B cell (primary cell): Measurements from ENCODE around the gene ZNF423. TPM values are rescaled to one million over a fixed set of nuclear protein-coding genes. Genes with fewer than 3 reads are reported as not detected.

Experiments
- ATAC-seq: fragments of 200-7000 bp; cut with Tn5 transposase; one replicate; pipeline ENCODE4 v1.10.0; 2021; ENCODE audit warnings: low read depth, mild to moderate bottlenecking, moderate number of reproducible peaks, moderate library complexity
- CTCF ChIA-PET: fragments of 350-600 bp; sonication (Branson Sonifier 250); formaldehyde crosslinking; loops from one replicate; lab custom pipeline; 2021; ENCODE audit warnings: antibody characterized with exemption, inconsistent platforms; lab: Charles Lee
- POLR2A ChIA-PET: fragments of 350-600 bp; sonication (Branson Sonifier 250); formaldehyde crosslinking; loops from one replicate; lab custom pipeline; 2021; ENCODE audit warnings: antibody characterized with exemption; lab: Charles Lee
- DNase-seq: peaks from one replicate; pipeline ENCODE4 v3.0.0; 2013
- H2AFZ ChIP-seq: 2 replicates; pipeline ENCODE4 v1.6.1; 2012; ENCODE audit warnings: mild to moderate bottlenecking, low read depth, low read length; ENCODE audit not compliant: insufficient read depth, poor library complexity, severe bottlenecking
- H3K27ac ChIP-seq, 2 donors: 1 replicate in 1 of 2; 2 replicates in 1 of 2; pipeline ENCODE4 v1.5.1; 2012 to 2013; ENCODE audit warnings: low read length in 2 of 2, mild to moderate bottlenecking in 2 of 2, moderate library complexity in 1 of 2
- H3K27me3 ChIP-seq, 4 experiments: fragments of 200-600 bp in 1 of 4; sonication (generic) in 1 of 4; replicated peaks in 1 of 4; 1 replicate in 2 of 4; 2 replicates in 2 of 4; pipeline versions ENCODE4 v1.6.1 to v1.7.0; 2013 to 2016; ENCODE audit warnings: low read length in 3 of 4, mild to moderate bottlenecking in 2 of 4, mixed read lengths in 1 of 4, moderate library complexity in 1 of 4; ENCODE audit not compliant: insufficient read depth in 4 of 4, control insufficient read depth in 3 of 4; ENCODE audit errors: control extremely low read depth in 1 of 4
- H3K36me3 ChIP-seq, 2 experiments: replicated peaks in 1 of 2; 1 replicate in 1 of 2; 2 replicates in 1 of 2; pipeline versions ENCODE4 v1.6.1 to v1.7.1; 2013; ENCODE audit warnings: low read length in 1 of 2; ENCODE audit not compliant: insufficient read depth in 2 of 2, control insufficient read depth in 1 of 2; ENCODE audit errors: control extremely low read depth in 1 of 2, extremely low read depth in 1 of 2
- H3K4me1 ChIP-seq, 2 donors: fragments of 200-600 bp in 1 of 2; sonication (generic) in 1 of 2; 1 replicate in 1 of 2; 2 replicates in 1 of 2; pipeline versions ENCODE4 v1.5.1 to v1.6.1; 2013 to 2017; ENCODE audit warnings: low read length in 2 of 2; ENCODE audit not compliant: control insufficient read depth in 2 of 2, insufficient read depth in 2 of 2
- H3K4me2 ChIP-seq: replicated peaks from 2 replicates; pipeline ENCODE3; 2012; ENCODE audit warnings: mild to moderate bottlenecking, low read depth, low read length; ENCODE audit not compliant: poor library complexity, severe bottlenecking
- H3K4me3 ChIP-seq, 5 experiments: fragments of 200-600 bp in 1 of 5; sonication (generic) in 1 of 5; 1 replicate in 3 of 5; 2 replicates in 2 of 5; pipeline versions ENCODE4 v1.5.1 to v1.7.0; 2011 to 2016; ENCODE audit warnings: low read length in 4 of 5, mild to moderate bottlenecking in 4 of 5, low read depth in 2 of 5, control low read depth in 1 of 5, moderate library complexity in 1 of 5; ENCODE audit not compliant: insufficient read depth in 1 of 5; ENCODE audit errors: control extremely low read depth in 1 of 5, extremely low read depth in 1 of 5
- H3K79me2 ChIP-seq: fragments of 200-600 bp; sonication (generic); one replicate; pipeline ENCODE4 v1.6.0; 2016; ENCODE audit warnings: low read length; ENCODE audit not compliant: control insufficient read depth, insufficient read depth
- H3K9ac ChIP-seq: fragments of 200-600 bp; sonication (generic); 2 replicates; pipeline ENCODE4 v1.6.1; 2017; ENCODE audit warnings: mild to moderate bottlenecking, low read length, moderate library complexity
- H3K9me3 ChIP-seq, 3 donors: one replicate each; pipeline versions ENCODE4 v1.6.1 to v1.7.1; 2013; ENCODE audit warnings: low read length in 2 of 3; ENCODE audit not compliant: control insufficient read depth in 2 of 3, insufficient read depth in 1 of 3; ENCODE audit errors: control extremely low read depth in 1 of 3
- H4K20me1 ChIP-seq: 2 replicates; pipeline ENCODE4 v1.6.0; 2012; ENCODE audit warnings: mild to moderate bottlenecking, low read length; ENCODE audit not compliant: insufficient read depth, control insufficient read depth, poor library complexity, severe bottlenecking
- H3K27ac Mint-ChIP-seq: one replicate; pipeline ENCODE4 v1.8.0; 2021; ENCODE audit warnings: mixed read lengths
- H3K27me3 Mint-ChIP-seq: one replicate; pipeline ENCODE4 v1.8.0; 2021; ENCODE audit warnings: mixed read lengths
- H3K4me1 Mint-ChIP-seq: one replicate; pipeline ENCODE4 v1.8.0; 2021; ENCODE audit warnings: mixed read lengths
- H3K4me3 Mint-ChIP-seq: one replicate; pipeline ENCODE4 v1.8.0; 2021; ENCODE audit warnings: mixed read lengths
- H3K9me3 Mint-ChIP-seq: one replicate; pipeline ENCODE4 v1.8.0; 2022; ENCODE audit warnings: mixed read lengths; ENCODE audit not compliant: insufficient read depth
- EZH2 ChIP-seq: IDR thresholded peaks from 2 replicates; pipeline ENCODE4 v1.6.1; 2012; ENCODE audit warnings: borderline replicate concordance, low read depth, mild to moderate bottlenecking, moderate library complexity, low read length; ENCODE audit not compliant: insufficient read depth, poor library complexity, severe bottlenecking
- WGBS: methylation state at CpG from one replicate; pipeline ENCODE4 v1.1.5; 2013; ENCODE audit warnings: missing lambda C conversion rate; ENCODE audit not compliant: insufficient coverage; 5-methylcytosine and 5-hydroxymethylcytosine counted together
- intact Hi-C: fragments of 100-400 bp; cut with micrococcal nuclease; formaldehyde crosslinking; loops from one replicate; pipeline ENCODE4 v1.10.0; 2022
- polyA plus RNA-seq: library from polyadenylated mRNA; depleted of rRNA; stranded (reverse); fragments of >200 nt; gene quantifications from 2 replicates; pipeline ENCODE4 v1.2.3, GENCODE V29; 2012
- total RNA-seq, 2 donors: library from RNA; stranded (reverse); fragments of 120-200 nt in 1 of 2; gene quantifications; 1 replicate in 1 of 2; 2 replicates in 1 of 2; pipeline versions ENCODE4 v1.2.3 to v1.2.4, GENCODE V29; 2013 to 2022
- TF ChIP-seq, protein P1 (sequence below): fragments of 200-600 bp; IDR thresholded peaks from one replicate; pipeline ENCODE4 v1.8.0; 2022; ENCODE audit warnings: antibody characterized with exemption, mild to moderate bottlenecking

Gene ZNF423
- total and polyA plus RNA-seq, 2 donors (not counting 1 experiment from before 2014, with no cell fraction given) = not detected

DNA sequence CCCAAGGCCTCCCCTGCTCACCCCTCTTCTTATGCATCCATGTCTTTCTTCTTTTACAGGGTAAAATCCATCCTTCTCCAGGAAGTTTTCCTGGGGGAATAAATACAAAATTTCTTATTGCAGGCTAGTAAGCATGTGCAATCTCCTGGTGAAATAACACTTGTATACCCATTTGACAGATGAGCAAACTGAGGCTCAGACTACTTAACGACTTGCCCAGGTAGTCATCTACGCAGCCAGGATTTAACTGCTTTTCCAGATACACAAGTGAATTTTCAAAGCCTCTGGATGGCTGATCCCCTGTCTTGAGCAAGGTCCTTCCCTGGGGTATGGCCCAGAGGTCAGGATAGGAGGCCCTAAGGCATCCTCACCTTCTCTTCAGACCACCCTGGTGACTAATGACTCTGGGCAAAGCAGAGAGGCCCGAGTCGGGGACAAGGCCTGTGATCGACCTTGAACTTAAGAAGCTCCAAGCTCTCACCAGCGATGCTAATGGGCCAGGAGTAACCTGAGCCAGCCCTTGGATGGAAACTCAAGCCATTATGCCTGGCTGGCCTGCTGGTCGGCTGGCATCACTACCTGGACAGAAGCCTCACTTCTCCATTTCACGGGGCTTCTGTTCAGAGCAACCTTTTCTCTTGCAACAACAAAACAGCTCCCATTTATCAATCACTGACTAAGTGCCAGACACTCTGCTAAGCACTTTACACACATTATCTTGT, 33.1 kb downstream of the ZNF423 start:
- Histone ChIP-seq H3K4me3 (no peak overlapping the region), H3K79me2 (no peaks in the 10 kb centered on the region), H3K9ac (no peak overlapping the region), H3K9me3 (peaks cover 0 to 3% (median 0%) of the 10 kb centered on the region in 3 donors), H3K4me1 (no peaks in the 10 kb centered on the region), H3K36me3 (no peaks in the 10 kb centered on the region), H3K27ac (no peak overlapping the region), H2AFZ (no peak overlapping the region), H3K27me3 (no peaks in the 10 kb centered on the region), H3K4me2 (no peak overlapping the region), H4K20me1 (no peaks in the 10 kb centered on the region)
- Mint-ChIP-seq H3K27me3 (peaks cover 4% of the 10 kb centered on the region), H3K9me3 (no peaks in the 10 kb centered on the region), H3K27ac (no peak overlapping the region), H3K4me1 (no peaks in the 10 kb centered on the region), H3K4me3 (no peak overlapping the region)
- DNase-seq (no peak), ATAC-seq (no peak)
- CTCF ChIA-PET = no interaction called here
- POLR2A ChIA-PET = no interaction called here
- intact Hi-C loops = no loop called here
- TF ChIP-seq, protein P1, sequence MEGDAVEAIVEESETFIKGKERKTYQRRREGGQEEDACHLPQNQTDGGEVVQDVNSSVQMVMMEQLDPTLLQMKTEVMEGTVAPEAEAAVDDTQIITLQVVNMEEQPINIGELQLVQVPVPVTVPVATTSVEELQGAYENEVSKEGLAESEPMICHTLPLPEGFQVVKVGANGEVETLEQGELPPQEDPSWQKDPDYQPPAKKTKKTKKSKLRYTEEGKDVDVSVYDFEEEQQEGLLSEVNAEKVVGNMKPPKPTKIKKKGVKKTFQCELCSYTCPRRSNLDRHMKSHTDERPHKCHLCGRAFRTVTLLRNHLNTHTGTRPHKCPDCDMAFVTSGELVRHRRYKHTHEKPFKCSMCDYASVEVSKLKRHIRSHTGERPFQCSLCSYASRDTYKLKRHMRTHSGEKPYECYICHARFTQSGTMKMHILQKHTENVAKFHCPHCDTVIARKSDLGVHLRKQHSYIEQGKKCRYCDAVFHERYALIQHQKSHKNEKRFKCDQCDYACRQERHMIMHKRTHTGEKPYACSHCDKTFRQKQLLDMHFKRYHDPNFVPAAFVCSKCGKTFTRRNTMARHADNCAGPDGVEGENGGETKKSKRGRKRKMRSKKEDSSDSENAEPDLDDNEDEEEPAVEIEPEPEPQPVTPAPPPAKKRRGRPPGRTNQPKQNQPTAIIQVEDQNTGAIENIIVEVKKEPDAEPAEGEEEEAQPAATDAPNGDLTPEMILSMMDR = no peak
- TF ChIP-seq EZH2 = no peak
- WGBS = 90% methylated on average over 8 of the region's 8 CpGs

DNA sequence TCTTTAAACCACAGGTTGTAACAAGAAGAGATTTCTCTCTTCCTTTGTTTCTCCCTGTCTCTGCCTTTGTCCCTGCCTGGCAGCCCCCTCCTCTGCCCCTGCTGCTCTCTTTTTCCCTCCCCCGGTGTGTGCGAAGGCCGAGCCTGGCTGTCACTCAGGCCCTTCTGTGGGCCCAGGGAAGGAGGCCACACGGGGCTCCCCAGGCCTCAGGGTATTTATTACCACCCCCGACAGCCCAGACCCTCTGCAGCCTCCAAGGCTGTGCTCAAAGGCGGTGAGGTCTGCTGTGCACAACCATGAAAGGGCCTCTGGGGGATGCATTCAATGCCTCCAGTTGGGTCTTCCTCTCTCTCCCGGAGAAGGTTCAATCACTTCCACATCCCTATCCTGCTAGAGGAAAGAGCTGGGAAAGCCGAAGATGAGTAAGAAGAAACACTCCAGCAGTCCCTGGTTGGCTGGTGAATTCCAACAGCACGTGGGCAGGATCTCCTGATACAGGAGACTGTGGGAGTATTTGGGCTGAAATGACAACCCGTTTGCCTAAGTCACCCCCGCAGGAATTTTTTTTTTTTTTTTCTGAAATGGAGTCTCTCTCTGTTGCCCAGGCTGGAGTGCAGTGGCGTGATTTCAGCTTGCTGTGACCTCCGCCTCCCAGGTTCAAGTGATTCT, 34.2 kb downstream of the ZNF423 start:
- no peak overlapping the region for H3K4me2 ChIP-seq
- H3K9ac ChIP-seq = no peak overlapping the region
- Mint-ChIP-seq H3K4me3 (no peak overlapping the region), H3K27me3 (no peaks in the 10 kb centered on the region), H3K27ac (no peak overlapping the region), H3K9me3 (no peaks in the 10 kb centered on the region), H3K4me1 (no peaks in the 10 kb centered on the region)
- H3K4me1 ChIP-seq = no peaks in the 10 kb centered on the region
- H3K27me3 ChIP-seq = no peaks in the 10 kb centered on the region
- ATAC-seq = no peak
- no peaks in the 10 kb centered on the region for H4K20me1 ChIP-seq
- no peaks in the 10 kb centered on the region for H3K36me3 ChIP-seq
- H3K4me3 ChIP-seq = no peak overlapping the region
- no peaks in the 10 kb centered on the region for H3K79me2 ChIP-seq
- H3K9me3 ChIP-seq = peaks cover 0 to 5% (median 0%) of the 10 kb centered on the region in 3 donors
- H2AFZ ChIP-seq = no peak overlapping the region
- DNase-seq = no peak
- TF ChIP-seq, protein P1 = no peak
- TF ChIP-seq EZH2 = no peak
- ChIA-PET POLR2A (no interaction called here), CTCF (no interaction called here)
- intact Hi-C loops = no loop called here
- 75% methylated on average over 12 of the region's 13 CpGs for WGBS
- H3K27ac ChIP-seq = no peak overlapping the region
